HG03460 (cell line): ENCODE results near the gene FAM216A.
"Not testable (repeated sequence)": the region's sequence is repeated elsewhere in the genome, so short reads cannot be mapped to it uniquely, and the experiment has no call there.

Experiments used
- ATAC-seq: cut with Tn5 transposase; IDR thresholded peaks from one replicate; pipeline ENCODE4 v1.9.1; 2021; ENCODE audit not compliant: unreplicated experiment

FAM216A gene, protein sequence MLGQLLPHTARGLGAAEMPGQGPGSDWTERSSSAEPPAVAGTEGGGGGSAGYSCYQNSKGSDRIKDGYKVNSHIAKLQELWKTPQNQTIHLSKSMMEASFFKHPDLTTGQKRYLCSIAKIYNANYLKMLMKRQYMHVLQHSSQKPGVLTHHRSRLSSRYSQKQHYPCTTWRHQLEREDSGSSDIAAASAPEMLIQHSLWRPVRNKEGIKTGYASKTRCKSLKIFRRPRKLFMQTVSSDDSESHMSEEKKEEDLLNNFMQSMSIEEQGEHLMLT

GRCh38 chr12:110468214-110469048 lies at the start of gene FAM216A, which contains the start of gene GPN3:
Gene FAM216A (plus strand): TSS chr12:110468845. CDS start chr12:110468876, 31 bp downstream.
Gene GPN3 (minus strand): TSS chr12:110468257. CDS start chr12:110468203, 54 bp downstream.
- ATAC-seq: peak; percentile 70

- ATAC-seq: not testable (repeated sequence)
Observed at GRCh38 chr12:110420644-110421043, 48.0 kb upstream of the FAM216A start.

GRCh38 chr12:110421159-110421661 lies 47.4 kb upstream of the FAM216A start:
- ATAC-seq: no peak

- no peak for ATAC-seq
Observed at GRCh38 chr12:110421701-110422100, 46.9 kb upstream of the FAM216A start.

- no peak for ATAC-seq
Observed at GRCh38 chr12:110424237-110424636, 44.4 kb upstream of the FAM216A start.

- ATAC-seq: no peak
Observed at GRCh38 chr12:110426406-110426805, 42.2 kb upstream of the FAM216A start.

- ATAC-seq: not testable (repeated sequence)
Observed at GRCh38 chr12:110429676-110430075, 39.0 kb upstream of the FAM216A start.

- ATAC-seq: no peak
Observed at GRCh38 chr12:110431957-110432587, 36.6 kb upstream of the FAM216A start.

- ATAC-seq: no peak
Observed at GRCh38 chr12:110436231-110436630, 32.4 kb upstream of the FAM216A start.

DNA sequence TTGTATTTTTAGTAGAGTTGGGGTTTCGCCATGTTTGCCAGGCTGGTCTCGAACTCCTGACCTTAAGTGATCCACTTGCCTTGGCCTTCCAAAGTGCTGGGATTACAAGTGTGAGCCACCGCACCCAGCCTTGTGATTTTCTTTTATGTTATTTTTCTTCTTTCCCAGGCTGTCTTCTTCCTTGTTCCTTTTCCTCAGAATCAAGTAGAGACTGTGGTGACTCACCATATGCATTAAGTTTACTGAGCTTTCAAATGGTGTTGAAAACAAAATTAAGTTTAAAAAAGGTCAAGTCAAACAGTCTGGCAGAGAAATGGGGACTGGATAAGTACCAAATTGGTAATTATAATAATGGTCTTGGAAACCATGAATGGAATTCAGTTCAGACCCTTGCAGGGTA lies 24.2 kb upstream of the FAM216A start:
- no peak for ATAC-seq

- peak; percentile 93 for ATAC-seq
Observed at GRCh38 chr12:110449799-110450497, 18.7 kb upstream of the FAM216A start, which contains the start of gene ARPC3. Gene ARPC3 (minus strand): TSS chr12:110450337. CDS start chr12:110450260, 77 bp downstream.

GRCh38 chr12:110451263-110451662 lies 17.4 kb upstream of the FAM216A start:
- no peak for ATAC-seq

DNA sequence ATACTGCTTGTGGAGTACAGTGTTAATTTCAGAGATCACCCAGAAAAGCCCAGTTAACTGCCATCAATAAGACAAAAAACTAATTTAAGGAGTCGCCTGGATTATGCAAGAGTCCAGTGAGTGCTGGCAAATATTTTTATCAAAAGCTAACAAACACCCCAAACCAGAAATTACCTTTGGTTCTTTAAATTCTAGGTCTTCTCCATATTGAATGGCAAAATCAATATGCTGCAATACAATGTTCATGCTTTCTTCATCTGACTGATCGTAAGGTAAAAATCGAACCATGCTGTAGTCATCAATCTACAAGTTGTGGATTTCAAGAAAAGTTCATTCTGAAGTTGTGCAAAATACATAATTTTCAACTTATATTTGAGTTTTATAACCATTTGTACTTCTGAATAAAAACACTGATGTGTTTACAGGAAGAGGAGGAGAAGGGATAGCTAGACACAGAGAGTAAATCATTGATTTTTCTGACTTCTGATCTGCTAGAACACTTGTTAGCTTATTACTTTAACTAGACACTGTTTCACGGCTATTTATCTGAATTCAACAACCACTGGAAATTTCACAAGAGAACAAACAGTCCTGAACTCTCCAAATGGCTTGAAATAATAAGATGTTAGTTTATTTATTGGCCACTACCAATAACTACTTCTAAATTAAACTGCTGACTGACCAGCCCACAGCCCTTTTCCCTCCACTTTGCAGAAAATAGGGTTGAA lies 14.9 kb upstream of the FAM216A start:
- ATAC-seq: no peak

DNA sequence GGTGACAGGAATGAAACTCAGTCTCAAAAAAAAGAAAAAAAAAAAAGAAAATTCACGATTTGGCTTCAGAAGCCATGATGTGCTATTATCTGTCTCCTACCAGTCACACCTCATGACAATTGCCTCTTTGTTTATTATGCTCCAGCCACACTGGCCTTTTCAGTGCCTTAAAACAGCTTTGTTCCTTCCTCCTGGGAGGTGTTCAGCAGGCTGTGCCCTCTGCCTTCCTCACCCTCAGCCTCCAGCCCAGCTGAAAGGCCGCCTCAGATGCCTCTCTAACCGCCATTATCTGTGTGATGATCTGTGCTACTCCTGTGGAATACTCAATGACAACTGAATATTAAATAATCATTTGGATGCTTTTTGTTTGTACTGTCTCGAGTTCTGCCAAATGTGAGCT lies 9.9 kb upstream of the FAM216A start:
- ATAC-seq: no peak

GRCh38 chr12:110461189-110461588 lies 7.5 kb upstream of the FAM216A start:
- ATAC-seq: not testable (repeated sequence)

DNA sequence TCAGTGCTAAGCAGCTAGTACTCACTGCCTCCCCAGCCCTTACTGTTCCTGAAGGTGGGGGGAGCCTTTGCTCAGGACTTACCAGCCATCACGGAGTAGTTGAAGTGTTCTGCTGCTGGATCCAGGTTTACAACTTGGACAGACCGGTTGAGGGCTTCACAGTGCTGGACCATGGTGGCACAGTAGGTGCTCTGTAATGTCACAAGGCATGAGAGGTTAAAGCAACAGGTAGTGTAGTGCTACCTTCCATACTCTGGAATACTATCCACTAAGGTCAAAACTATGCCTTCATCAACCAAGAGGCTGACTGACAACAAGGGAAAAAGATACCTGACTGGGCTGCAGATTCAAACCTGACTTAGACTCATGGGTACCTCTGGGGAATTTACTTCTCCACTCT lies 3.6 kb upstream of the FAM216A start:
- ATAC-seq: no peak

DNA sequence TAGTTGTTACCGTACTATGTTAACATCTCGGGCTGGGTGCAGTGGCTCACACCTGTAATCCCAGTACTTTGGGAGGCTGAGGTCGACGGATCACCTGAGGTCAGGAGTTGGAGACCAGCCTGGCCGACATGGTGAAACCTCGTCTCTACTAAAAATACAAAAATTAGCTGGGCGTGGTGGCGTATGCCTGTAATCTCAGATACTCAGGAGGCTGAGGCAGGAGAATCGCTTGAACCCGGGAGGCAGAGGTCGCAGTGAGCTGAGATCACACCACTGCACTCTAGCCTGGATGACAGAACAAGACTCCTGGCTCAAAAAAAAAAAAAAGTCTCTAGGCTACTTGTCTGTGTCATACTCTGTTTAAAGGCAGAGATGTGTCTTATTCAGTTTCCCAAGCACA lies 2.9 kb upstream of the FAM216A start:
- not testable (repeated sequence) for ATAC-seq

DNA sequence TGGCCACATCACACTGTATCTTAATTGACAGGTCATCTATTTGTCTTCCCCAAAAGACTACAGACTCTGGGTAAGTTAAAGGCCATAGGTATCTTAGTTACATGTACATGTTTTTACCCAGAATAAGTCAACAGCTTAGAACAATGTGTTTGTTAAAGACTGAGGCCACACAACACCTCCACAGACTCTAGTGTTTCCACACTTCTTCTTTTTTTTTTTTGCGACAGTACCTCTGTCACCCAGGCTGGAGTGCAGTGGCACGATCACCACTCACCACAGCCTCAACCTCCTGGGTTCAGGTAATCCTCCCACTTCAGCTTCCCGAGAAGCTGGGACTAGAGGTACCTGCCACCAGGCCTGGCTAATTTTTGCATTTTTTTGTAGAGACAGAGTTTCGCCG lies 1.9 kb upstream of the FAM216A start:
- no peak for ATAC-seq

GRCh38 chr12:110467847-110468213 lies 815 bp upstream of the FAM216A start:
- no peak for ATAC-seq

DNA sequence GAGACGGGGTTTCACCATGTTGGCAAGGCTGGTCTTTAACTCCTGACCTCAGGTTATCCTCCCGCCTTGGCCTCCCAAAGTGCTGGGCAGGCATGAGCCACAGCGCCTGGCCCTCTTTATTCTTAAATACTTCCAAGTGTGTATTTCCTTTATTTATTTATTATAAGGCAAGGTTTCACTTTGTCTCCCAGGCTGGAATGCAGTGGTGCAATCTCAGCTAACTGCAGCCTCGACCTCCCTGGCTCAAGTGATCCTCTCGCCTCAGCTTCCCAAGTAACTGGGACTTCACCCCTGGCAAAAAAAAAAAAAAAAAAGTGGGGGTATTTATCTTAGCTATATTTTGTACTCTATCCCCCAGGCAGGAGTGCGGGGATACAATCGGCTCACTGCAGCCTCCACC lies 6.8 kb downstream of the FAM216A start:
- ATAC-seq: no peak
